ENCODE data around the gene ANP32A.
"Not testable (repeated sequence)": the region's sequence is repeated elsewhere in the genome, so short reads cannot be mapped to it uniquely, and the experiment has no call there.

ANP32A gene

DNA sequence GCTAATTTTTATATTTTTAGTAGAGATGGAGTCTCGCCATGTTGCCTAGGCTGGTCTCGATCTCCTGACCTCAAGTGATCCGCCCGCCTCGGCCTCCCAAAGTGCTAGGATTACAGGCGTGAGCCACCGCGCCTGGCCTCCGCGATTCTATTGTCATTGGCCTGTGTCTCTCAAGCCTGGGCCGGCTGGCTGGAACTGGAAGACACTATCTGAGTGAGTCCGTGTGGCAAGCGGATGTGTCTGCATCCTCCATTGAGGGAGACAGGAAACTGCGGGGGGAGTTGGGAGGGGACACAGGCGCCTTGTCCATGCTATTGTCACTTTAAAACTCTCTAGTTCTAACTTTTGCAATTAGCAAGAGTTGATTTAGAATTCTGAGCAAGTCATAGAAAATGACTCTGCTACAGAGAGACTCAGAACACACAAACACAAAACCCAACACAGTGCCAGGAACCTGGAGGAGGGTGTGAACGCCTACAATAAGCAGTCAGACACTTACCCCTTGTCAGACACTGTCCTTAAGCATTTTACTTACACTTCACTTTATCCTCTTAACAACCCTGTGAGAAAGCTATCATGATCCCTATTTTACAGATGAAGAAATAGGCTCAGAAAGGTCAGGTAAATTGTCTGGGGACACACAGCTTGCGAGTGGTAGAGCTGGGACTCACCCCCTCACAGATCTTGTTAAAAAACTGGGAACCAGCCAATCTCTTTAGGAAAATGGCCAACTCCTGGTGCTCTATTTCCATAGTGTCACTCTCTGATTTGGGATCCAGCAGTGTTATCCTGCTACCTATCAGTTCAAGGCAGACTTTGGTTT, 38.7 kb downstream of the ANP32A start:
- no peak for DNase-seq (ENCODE audit: low spot score)

GRCh38 chr15:68781217-68781616, 39.5 kb downstream of the ANP32A start:
- DNase-seq (ENCODE audit: low spot score), result no peak

GRCh38 chr15:68778876-68779275, 41.8 kb downstream of the ANP32A start:
- no peak for DNase-seq (ENCODE audit: low spot score)

DNA sequence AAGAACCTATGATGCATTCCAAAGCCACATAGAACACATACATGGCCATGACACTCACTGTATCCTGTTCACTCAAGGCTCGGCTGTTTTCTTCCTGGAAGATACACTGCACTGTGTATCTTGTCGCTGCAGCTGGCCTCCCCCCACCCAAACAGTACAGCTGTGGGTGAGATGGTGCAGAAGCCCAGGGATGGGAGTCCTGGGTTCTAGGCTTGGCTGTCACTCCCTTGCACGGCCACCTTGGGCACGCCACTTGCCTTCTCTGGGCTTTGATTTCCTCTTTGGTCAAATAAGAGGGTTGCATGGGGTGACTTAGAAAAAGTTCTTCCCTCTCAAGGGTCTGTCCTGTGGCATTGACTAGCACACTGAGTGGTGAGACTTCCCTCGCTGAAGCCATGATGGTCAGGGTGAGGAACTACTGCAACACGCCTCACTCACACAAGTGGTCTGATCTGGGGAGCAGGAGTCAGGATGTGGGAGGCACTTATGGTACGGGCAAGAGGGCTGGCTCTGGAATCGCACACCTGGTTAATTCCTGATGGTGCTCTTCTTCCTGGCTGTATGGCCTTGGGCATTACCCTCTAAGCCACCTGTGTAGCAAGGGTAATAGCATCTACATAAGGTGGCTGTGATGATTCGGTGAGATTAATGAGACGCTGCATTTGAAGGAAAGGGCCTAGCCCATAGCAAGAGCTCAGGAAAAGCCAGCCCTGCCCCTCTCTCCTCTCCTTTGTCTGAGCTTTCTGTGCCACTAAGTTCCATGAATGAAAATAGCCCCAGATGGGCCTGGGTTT, 44.0 kb downstream of the ANP32A start:
- DNase-seq (ENCODE audit: low spot score), result no peak

GRCh38 chr15:68775671-68776476, 44.8 kb downstream of the ANP32A start:
- DNase-seq (ENCODE audit: low spot score), result no peak

- DNase-seq (ENCODE audit: low spot score), result no peak
These were observed 45.5 kb downstream of the ANP32A start for GRCh38 chr15:68775236-68775577.

GRCh38 chr15:68774521-68775235, 46.0 kb downstream of the ANP32A start:
- no peak for DNase-seq (ENCODE audit: low spot score)

DNA sequence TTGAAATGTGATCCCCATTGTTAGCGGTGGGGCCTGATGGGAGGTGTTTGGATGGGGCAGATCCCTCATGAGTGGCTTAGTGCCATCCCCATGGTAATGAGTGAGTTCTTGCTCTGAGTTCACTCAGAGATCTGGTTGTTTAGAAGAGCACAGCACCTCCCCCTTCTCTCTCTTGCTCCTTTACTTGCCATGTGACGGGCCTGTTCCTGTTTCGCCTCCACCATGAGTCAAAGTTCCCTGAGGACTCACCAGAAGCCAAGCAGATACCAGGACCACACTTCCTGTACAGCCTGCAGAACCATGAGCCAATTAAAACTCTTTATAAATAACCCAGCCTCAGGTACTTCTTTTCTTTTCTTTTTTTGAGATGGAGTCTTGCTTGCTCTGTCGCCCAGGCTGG, 46.6 kb downstream of the ANP32A start:
- no peak for DNase-seq (ENCODE audit: low spot score)

- DNase-seq (ENCODE audit: low spot score), result no peak
These were observed 47.7 kb downstream of the ANP32A start for GRCh38 chr15:68773036-68773435.

DNA sequence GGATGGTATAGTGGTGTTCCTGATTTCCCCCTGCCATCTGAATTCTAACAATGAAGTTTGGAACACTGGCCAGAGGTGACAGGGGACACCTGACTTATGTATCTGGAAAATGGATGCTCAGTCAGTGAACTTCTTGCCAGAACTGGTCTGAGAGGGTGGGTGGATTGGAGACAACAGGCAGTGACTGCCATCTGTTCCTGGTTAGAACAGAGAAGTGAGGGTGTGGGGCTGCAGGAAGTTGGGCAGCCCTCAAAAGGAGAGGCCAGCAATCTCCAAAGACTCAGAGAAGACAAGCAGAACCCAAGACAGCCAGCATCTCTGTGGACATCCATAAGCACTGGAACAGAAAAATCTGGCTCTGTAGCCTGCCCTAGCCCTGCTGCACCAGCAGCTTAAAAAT, 50.5 kb downstream of the ANP32A start:
- no peak for DNase-seq (ENCODE audit: low spot score)

GRCh38 chr15:68769702-68770101, 51.0 kb downstream of the ANP32A start:
- DNase-seq (ENCODE audit: low spot score), result no peak

DNA sequence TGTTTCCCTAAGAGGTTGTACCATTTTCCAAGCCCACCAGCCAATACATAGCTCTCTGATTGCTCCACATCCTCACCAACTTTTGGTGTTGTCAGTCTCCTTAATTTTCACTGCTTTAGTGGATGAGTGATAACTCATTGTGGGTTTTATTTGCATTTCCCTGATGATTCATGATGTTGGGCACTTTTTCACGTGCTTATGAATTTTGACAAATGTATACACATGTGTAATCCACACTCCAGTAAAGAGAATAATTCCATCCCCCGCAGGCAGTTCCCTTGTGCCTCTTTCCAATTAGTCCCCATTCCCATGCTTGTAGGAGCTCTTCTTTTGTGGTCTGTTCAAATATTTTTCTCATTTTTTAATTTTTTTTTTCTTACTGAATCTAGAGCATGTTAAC, 52.4 kb downstream of the ANP32A start:
- DNase-seq (ENCODE audit: low spot score), result peak; percentile 36

DNA sequence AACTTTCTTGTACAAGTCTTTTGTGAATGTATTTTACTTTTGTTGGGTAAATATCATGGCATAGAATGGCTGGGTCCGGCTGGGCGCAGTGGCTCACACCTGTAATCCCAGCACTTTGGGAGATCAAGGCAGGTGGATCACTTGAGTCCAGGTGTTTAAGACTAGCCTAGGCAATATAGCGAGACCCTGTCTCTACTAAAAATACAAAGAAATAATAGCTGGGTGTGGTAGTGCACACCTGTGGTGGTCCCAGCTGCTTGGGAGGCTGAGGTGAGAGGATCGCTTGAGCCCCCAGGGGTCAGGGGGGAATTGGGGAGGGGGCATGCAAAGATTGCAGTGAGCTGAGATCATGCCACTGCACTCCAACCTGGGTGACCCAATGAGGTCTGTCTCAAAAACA, 52.9 kb downstream of the ANP32A start:
- no peak for DNase-seq (ENCODE audit: low spot score)

- DNase-seq (ENCODE audit: low spot score), result no peak
These were observed 54.9 kb downstream of the ANP32A start for GRCh38 chr15:68765602-68766368.

GRCh38 chr15:68764090-68764489, 56.6 kb downstream of the ANP32A start:
- DNase-seq (ENCODE audit: low spot score), result no peak

DNA sequence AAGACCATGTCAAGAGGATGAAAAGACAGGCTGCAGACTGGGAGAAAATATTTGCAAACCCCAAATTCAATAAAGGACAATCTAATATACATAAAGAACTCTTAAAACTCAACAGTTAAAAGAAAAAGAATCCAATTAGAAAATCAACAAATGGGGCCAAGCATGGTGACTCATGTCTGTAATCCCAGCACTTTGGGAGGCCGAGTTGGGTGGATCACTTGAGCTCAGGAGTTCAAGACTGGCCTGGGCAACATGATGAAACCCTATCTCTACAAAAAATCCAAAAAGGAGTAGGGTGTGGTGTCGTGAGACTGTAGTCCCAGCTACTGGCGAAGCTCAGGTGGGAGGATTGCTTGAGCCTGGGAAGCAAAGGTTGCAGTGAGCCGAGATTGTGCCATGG, 57.6 kb downstream of the ANP32A start:
- DNase-seq (ENCODE audit: low spot score), result no peak

DNA sequence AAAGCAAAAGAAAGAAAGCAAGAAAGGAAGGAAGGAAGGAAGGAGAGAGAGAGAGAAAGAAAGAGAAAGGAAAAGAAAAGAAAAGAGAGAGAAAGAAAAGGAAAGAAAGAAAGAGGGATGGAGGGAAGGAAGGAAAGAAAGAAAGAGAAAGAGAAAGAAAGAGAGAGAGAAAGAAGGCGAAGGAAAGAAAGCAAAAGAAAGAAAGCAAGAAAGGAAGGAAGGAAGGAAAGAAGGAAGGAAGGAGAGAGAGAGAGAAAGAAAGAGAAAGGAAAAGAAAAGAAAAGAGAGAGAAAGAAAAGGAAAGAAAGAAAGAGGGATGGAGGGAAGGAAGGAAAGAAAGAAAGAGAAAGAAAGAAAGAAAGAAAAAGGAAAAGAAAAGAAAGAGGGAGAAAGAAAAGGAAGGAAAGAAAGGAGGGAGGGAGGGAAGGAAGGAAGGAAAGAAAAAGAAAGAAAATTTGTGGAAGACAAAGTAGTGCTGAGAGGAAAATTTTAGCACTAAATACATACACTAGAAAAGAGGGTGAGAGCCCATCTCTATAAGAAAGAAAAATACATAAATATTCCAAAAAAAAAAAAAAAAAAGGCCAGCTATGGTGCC, 60.6 kb downstream of the ANP32A start:
- not testable (repeated sequence) for DNase-seq (ENCODE audit: low spot score)

DNA sequence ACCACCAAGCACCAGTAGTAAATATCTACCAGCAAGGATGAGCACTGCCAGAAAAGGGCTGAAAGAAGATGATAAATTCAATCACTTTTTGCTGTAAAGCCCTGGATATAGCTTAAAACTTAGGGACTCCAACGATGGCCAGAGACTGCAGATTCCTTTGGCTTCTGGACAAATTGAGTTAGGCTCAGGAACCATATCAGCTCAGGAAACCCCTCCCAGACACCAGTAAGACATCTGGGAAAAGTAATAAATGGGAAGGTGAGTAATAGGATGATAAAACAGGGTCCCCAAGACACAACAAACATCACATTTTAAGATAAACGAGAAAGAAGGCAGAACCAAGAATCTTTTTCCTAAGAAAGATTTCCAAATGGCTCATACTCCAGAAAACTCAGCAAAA, 65.0 kb downstream of the ANP32A start:
- DNase-seq (ENCODE audit: low spot score), result no peak

DNA sequence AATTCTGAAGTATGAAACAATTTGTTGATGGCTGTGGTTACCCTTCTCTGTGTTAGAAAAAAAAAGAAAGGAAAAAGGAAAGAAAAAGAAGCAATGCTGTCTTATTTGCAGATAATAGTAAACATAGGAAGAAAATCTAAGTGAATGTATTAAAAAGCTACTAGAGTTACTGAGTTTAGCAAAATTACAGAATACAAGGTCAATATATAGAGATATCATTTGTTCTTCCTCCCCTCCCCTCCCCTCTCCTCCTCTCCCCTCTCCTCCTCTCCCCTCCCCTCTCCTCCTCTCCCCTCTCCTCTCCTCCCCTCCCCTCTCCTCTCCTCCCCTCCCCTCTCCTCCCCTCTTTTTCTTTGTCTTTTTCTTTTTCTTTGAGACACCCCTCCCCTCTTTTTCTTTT, 69.1 kb downstream of the ANP32A start:
- DNase-seq (ENCODE audit: low spot score), result no peak

DNA sequence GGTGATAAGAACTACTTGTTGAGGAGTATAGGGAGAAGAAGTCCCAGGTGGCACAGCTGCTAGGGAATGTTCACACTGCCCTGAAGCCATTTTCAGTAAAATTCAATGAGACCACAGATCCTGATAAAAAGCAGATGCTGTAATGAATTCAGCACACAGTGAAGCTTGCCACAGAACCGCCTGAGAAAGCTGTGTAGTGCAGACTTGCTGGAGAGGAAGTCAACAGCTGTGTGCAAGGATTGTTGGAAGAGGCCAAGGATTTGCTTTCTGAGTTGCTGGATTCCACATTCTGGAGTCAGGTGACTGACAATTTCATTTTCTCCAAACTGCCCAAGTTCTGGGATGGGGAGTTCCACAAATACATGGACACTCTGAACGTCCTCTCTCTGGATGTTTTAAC, 70.9 kb downstream of the ANP32A start:
- DNase-seq (ENCODE audit: low spot score), result no peak

- no peak for DNase-seq (ENCODE audit: low spot score)
These were observed 71.3 kb downstream of the ANP32A start for GRCh38 chr15:68749365-68749764.
